ENCODE data around the gene CIB1.

DNA sequence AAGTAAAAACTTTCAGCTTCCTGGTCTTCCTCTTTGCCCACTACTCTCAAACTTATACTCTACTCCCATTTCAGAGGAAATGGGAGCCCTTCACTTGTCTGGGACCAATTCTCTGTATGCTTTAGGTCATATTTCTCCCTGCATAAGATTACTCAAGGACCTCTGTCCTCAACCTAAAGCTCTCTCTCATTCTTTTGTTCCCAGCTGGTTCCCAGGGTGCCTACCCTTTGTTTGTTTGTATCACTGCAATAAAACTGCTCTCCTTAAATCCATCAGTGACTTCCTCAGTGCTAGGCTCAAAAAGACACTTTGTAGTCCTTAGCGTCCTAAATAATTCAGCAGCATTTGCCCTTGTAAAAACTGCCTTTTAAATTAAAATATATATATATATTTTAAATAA is 34.7 kb upstream of the CIB1 start:
- TF ChIP-seq, protein P1, sequence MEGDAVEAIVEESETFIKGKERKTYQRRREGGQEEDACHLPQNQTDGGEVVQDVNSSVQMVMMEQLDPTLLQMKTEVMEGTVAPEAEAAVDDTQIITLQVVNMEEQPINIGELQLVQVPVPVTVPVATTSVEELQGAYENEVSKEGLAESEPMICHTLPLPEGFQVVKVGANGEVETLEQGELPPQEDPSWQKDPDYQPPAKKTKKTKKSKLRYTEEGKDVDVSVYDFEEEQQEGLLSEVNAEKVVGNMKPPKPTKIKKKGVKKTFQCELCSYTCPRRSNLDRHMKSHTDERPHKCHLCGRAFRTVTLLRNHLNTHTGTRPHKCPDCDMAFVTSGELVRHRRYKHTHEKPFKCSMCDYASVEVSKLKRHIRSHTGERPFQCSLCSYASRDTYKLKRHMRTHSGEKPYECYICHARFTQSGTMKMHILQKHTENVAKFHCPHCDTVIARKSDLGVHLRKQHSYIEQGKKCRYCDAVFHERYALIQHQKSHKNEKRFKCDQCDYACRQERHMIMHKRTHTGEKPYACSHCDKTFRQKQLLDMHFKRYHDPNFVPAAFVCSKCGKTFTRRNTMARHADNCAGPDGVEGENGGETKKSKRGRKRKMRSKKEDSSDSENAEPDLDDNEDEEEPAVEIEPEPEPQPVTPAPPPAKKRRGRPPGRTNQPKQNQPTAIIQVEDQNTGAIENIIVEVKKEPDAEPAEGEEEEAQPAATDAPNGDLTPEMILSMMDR (IDR thresholded peaks at IDR 0.05), result no peak
- no peak for TF ChIP-seq CHD2 (IDR thresholded peaks at IDR 0.05; ENCODE audit: low read length, partially characterized antibody)
- no peak for TF ChIP-seq RFX5 (IDR thresholded peaks at IDR 0.05)
- no peak for TF ChIP-seq EHMT2 (IDR thresholded peaks at IDR 0.05; ENCODE audit: low read depth)
- no peak for TF ChIP-seq PHF8 (IDR thresholded peaks at IDR 0.05; ENCODE audit: borderline replicate concordance, low read depth)
- TF ChIP-seq CEBPB (IDR thresholded peaks at IDR 0.05), result no peak

Measured in A549 (cell line).